Endothelial cell of coronary artery (primary cell): ENCODE data around the gene ARG1. TPM values are rescaled to one million over a fixed set of nuclear protein-coding genes. Genes with fewer than 3 reads are reported as not detected.

Experiments
- total RNA-seq: library from RNA; depleted of rRNA; stranded (reverse); fragments of >200 nt; gene quantifications from 2 replicates; pipeline ENCODE4 v1.2.3, GENCODE V29; 2014

The ARG1 gene
- total RNA-seq, result not detected in 2 replicates

GRCh38 chr6:131572686-131573415 is at the start of gene ARG1:
Gene ARG1, plus strand, starts transcription at chr6:131573226. Its CDS starts 57 bp downstream, at chr6:131573283.

GRCh38 chr6:131627724-131628682 is 55.0 kb downstream of the ARG1 start, which contains the start of gene MED23:
Gene MED23, minus strand, starts transcription at chr6:131628242. Its CDS starts 193 bp downstream, at chr6:131628049.

Other genes starting within 250 kb of the ARG1 start
- 25.6 and 32.5 TPM in 2 replicates for gene MED23, start 55.0 kb downstream of the ARG1 start, total RNA-seq
- gene ENPP3, start 64.1 kb downstream of the ARG1 start, total RNA-seq, result 0.09 and 0.19 TPM in 2 replicates
- gene OR2A4, start 128.2 kb downstream of the ARG1 start, total RNA-seq, result not detected in 2 replicates
- not detected in 2 replicates for gene CTAGE9, start 137.8 kb downstream of the ARG1 start, total RNA-seq
- gene ENPP1, start 234.8 kb downstream of the ARG1 start, total RNA-seq, result 0.47 and 2.1 TPM in 2 replicates